ENCODE results near the gene PTPRG.
"Not testable (repeated sequence)": the region's sequence is repeated elsewhere in the genome, so short reads cannot be mapped to it uniquely, and the experiment has no call there.

Gene PTPRG

DNA sequence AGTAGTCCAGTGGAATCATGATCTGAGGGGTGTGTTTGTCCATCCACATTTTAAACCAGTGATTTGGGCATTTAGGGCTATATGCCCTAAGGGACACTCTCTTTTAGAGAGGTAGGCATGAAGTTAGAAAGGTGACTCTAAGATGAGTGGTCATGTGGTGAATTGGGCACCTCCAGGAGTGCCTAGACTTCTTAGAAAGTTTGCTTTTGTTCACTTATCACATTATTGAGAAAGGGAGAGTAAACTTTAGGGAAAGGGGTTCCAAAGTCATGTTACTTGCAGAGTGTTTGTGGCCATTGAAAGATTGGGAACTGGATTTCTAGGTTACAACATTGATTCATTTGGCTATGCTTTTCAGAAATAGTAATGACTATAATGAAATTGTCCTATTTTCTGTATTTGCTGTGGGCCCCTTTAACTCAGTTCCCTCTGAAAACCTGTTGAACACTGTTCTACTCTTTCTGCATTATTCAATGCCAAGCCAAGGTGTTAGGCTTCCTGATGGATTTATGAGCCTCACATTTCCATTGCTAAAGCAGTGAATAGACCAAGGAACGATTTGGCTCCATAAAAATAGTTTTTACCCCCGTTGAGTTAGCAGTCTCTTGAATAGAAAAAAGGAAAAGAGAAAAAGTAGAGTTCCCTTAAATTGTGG is 169.3 kb downstream of the PTPRG start:
- DNase-seq: no peak

DNA sequence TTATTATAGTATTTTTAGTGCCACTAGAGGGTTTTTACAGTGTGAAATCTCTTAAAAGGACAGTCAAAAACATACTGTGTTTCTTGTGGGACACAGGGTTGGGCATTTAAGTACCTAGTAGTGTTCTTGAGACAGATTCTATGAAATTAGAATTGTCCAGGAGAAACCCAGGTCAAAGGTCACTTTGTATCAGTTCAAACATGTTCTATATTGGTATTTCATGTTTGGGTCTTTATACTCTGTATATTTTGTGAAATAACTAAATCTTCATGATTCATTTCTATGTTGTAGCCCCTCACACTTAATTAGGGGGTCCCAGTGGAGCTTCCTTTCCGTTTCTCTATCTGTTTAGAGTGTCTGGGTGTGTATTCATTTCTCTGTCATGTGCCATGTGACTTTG is 171.6 kb downstream of the PTPRG start:
- no peak for DNase-seq

DNA sequence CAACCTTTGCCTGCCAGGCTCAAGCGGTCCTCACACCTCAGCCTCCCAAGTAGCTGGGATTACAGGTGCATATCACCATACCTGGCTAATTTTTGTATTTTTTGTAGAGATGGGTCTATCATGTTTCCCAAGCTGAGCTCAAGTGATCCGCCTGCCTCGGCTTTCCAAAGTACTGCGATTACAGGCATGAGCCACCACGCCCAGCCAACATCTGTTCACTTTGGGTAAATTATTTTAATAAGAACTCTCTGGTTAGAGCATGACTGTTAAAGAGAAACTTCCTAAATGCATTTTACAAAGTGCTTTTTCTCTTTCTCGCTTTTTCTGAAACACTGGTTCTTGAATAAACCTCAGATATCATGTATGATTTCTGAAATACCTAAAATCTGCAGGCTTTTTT is 172.5 kb downstream of the PTPRG start:
- DNase-seq: no peak

DNA sequence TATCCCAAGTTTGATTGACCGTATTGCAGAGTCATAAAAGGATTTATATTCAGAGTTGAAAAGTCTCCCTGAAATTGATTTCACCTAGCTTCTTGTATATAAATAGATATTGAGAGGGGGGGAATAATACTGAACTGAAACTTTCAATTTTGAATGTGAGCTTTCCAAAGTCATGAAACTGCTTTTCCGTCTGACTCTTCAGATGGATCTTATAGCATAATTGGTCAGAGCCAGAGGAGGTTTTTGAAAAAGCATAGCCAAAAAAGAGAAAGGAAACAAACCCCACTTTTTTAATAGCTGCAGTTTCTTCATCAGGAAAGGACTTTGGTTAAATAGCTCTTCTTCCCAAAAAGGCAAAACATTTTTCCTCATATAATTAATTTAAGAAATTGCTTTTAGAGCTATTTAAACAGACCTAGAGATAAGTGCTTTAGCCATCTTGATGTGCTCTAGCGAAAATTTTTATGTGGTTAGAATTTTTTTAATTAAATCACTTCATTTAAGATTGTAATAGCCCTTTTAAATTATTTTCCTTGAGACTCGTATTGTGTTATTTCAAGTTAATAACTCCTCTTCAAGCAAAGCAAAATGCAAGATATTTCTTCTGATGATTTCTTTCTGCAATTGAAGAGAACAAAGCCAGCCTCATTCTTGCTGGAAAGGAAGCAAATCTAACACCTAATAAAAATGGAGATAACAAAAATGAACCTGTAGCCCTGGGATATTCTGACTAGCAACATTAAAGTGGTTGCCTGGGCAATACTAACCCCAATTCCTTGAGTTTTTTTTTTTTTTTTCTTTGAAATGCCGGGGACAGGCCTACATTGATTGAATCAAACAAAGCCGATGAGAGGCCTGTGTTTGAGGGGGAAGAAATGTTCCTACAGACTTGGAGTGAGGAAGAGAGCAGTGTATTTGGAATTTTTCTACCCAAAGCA is 173.6 kb downstream of the PTPRG start:
- DNase-seq: no peak

DNA sequence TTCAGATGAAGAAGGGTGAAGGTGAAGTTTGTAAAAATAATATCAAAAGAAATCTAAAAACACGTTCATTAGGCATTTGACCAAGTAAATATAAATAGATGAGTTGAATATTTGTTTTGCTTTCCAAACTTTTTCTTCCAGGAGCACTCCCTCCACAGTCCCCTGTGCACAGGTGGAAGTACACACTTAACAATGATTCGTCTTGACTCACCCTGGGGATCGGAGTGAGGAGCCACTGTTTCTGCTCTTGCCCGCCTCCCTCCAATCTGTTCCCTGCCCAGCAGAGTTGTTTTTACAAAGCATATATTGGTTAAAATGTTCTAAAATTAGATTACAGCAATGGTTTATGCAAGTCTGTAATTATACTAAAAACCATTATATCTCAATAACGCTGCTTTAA is 175.1 kb downstream of the PTPRG start:
- DNase-seq: no peak

DNA sequence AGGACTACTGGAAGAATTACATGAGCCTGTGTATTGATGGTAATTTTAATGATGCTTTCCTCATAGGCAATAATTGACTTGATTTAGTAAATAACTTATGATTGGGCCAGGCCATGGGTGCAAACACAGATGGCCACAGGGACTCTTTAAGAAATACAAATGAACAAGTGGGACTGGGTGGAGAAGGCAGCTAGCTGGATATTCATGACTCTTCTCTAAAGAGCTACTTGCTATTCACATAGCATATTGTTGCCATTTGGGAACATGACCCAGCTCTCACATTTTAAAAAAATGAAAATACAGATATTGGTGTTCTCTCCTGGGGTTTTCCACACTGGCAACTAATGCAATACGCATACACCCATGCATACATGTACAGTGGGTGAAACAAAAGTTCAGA is 178.3 kb downstream of the PTPRG start:
- DNase-seq: no peak

- no peak for DNase-seq
Observed at GRCh38 chr3:61740494-61740893, 179.1 kb downstream of the PTPRG start.

GRCh38 chr3:61741551-61741950 is 180.2 kb downstream of the PTPRG start:
- DNase-seq: no peak

- DNase-seq: no peak
Observed at GRCh38 chr3:61742006-61742405, 180.6 kb downstream of the PTPRG start.

DNA sequence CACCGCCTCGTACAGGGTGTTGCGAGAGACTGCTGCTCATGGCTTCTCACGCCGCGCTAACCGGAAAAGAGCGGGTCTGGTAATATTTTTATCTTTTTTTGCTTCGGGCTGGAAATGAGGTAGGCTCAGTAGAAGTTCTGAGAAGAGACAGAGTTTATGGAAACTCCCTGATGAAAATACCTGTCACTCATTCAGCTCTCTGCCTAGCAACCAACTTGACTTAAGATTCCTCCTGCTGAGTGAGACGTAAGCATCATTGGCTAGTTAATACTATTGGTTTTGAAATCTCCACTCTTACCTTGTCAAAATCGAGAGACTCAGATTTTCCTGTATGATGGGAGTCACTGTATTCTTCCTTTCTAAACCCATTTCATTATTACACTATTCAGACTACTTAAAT is 181.7 kb downstream of the PTPRG start:
- DNase-seq: no peak

DNA sequence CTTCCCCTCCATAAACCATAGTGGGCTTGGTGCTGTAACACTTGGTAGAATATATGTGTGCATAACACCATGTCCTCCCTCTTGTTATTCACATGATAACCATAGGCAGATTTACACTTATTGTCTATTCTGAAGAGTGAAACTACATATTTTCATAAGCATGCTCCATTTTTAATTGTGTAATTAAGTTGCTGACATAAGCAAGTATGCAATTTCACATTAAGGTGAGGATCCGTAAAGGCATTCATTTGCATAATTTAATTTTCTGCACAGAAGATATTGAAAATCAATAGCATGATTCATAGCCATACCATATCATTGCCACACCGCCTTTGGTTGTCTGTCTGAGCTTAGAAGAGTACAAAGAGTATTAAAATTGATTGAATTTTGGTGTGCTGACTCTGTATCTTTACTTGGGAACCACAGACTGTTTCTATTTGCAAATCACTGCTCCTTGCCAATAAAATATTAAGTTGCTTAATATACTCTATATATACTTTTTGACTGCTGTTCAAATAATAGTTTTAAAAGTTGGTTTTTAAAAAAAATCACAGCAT is 182.4 kb downstream of the PTPRG start:
- no peak for DNase-seq

DNA sequence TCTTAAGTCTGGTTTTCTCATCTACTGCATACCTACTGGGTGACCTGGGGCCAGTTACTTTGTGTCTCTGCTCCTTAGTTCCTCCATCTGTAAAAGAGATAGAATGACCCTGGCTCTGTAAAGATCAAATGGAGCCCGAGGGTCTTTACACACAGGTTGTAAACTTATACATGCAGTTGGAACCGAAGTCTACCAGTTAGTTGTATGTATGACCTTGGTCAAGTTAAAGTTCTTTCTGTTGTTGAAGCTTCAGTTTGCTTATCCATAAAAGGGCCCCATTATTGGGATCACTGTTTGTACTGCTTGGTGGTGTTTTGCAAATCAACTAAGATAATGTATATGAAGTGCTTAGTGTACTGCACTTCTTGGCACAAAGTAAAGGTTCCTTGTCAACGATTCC is 186.9 kb downstream of the PTPRG start:
- DNase-seq: no peak

DNA sequence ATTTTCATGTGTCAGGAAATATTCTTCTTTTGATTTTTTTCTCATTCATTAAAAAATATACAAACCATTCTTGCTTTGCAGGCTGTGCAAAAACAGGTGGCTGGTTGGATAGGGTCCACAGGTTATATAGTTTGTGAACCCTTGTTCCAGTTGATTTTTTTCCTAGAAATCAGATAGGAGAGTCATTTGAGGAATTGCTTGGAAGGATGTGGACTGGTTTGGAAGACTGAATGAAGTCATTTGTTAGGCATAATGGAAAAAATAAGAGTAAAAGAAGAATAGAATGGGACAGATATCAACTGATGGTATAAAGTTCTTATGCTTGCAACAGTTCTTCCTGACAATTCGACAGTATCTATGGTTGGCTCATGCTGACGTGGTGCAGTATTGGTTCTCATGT is 189.4 kb downstream of the PTPRG start:
- no peak for DNase-seq

GRCh38 chr3:61758839-61759238 is 197.5 kb downstream of the PTPRG start:
- DNase-seq: no peak

GRCh38 chr3:61760783-61761182 is 199.4 kb downstream of the PTPRG start:
- not testable (repeated sequence) for DNase-seq

DNA sequence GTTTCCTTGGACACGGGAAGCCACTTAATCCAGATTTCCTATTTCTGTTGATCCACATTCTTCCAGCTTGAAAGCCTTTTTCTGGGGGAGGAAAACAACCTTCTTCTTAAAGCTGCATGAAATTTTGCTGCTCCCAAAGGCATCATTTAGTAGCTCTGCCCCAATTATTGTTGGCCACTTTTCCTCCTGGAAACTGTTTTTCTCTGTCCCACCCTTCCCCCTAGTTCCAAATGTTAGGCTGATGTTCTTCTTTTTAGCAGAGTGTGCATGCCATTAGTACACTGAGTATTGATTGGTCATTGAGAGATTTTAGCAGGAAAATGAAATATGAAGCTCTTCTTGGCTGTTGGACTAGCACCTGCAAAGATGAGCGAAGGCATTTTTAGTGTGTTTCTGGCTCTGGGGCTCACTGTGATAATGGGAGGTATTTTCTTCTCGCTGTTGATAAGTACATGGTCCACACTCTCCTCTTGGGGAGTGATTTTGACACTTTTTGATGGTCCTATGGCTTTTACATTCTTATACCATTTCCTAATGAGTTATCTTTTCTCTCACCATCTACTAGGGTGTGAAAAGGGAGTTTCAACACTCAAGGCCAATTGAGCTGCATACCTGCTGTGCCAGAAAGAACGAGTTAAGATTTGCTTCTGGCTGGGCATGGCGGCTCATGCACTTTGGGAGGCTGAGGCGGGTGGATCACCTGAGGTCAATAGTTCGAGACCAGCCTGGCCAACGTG is 200.5 kb downstream of the PTPRG start:
- no peak for DNase-seq

DNA sequence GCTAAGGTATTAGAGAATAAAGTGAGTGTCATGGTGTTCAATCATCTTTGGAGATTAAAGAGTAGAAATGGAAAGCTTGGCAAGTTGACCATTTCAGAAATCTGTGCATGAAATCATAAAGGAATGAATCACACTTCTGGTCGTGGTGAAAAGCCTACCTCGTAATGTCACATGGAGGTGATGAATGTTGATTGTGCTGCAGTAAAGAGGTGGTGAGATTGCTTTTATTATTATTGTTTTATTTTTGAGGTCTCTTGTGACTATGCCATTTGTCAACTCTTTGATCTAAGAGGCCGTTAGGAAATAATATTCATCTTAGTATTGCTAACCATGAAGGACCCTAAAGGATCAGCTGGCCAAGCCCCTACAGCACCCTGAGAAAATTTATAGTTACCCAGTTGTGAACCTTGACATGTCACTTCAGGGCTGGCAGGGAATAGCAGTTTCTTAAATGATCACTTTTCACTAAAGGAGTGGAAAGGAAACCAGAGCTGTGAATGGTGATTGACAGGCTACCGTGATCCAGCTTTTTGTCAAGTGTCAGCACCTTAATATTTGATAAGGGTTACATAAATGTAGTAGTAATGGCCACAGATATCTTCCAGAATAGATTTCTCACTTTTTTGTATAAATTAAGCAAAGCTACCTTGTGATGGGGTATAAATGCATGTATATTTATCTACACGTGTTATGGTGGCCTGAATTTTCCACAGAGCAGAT is 203.9 kb downstream of the PTPRG start:
- DNase-seq: no peak

GRCh38 chr3:61768284-61769037 is 207.1 kb downstream of the PTPRG start:
- DNase-seq: no peak

DNA sequence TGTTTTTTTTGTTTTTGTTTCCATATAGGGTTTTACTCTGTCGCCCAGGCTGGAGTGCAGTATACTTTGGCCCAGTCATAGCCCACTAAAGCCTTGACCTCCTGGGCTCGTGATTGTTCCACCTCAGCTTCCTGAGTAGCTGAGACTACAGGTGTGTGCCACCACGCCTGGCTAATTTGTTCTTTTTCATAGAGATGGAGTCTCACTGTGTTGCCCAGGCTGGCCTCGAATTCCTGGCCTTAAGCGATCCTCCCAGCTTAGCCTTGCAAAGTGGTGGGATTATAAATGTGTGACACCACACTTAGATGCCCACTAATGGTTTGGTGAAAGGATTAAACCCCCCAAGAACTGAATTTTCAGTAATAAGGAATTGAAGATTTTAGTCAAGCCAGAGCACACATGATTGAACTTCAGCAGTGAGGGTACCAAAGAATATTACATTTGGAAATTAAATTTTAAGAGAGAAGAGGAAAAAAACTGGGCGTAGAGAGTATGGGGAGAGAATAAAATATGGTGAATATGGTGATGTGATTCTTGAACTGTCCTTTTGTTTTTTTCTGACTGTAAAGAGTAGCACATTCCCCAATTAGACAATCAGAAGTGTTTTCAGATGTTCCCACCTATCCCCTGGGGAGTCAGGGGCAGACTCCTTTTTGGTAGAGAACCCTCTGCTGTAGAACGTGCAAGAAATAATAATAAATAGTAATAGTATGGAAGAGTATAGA is 208.1 kb downstream of the PTPRG start:
- DNase-seq: no peak

DNA sequence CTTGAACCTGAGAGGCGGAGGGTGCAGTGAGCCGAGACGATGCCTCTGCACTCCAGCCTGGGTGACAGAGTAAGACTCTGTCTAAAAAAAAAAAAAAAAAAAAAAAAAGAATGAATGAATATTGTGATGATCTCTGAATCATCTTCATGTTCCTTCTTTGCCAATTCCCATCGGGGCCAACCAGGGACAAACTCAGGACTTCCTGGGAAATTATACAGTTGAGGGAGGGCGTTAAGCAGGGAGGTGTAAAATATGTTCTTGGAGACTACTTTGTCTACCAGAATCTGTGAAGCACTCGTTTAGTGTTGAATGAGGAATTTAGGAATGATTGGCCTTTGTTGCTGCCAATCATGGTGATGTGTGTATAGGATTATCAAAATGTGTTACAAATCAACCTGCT is 210.6 kb downstream of the PTPRG start:
- DNase-seq: no peak

- DNase-seq: no peak
Observed at GRCh38 chr3:61772456-61772855, 211.1 kb downstream of the PTPRG start.
